Keratinocyte (primary cell): Measurements from ENCODE around the gene GNAL. TPM values are rescaled to one million over a fixed set of nuclear protein-coding genes. Genes with fewer than 3 reads are reported as not detected.

Experiments
- DNase-seq: peaks from one replicate; pipeline ENCODE4 v3.0.0-alpha.2; 2011; ENCODE audit warnings: low read depth, missing footprints, low spot score
- FAIRE-seq: peaks from 2 replicates; lab custom pipeline; 2011; peaks lifted over from hg19 to GRCh38; lab: Jason Lieb, UNC
- H2AFZ ChIP-seq: 2 replicates; pipeline ENCODE4 v1.6.0; 2012; ENCODE audit warnings: low read length, control low read depth, inconsistent platforms; ENCODE audit not compliant: control insufficient read depth
- H3K27ac ChIP-seq: 2 replicates; pipeline ENCODE4 v1.5.1; 2011; ENCODE audit warnings: low read length; ENCODE audit not compliant: control insufficient read depth, insufficient read depth
- H3K27me3 ChIP-seq: 3 replicates; pipeline ENCODE4 v1.6.0; 2011; ENCODE audit warnings: low read length; ENCODE audit not compliant: control insufficient read depth, insufficient read depth; ENCODE audit errors: extremely low read depth
- H3K36me3 ChIP-seq, 2 experiments: 2 replicates in 1 of 2; 3 replicates in 1 of 2; pipeline ENCODE4 v1.5.1; 2011; ENCODE audit warnings: low read length in 2 of 2, mild to moderate bottlenecking in 1 of 2; ENCODE audit not compliant: control insufficient read depth in 2 of 2, insufficient read depth in 2 of 2; ENCODE audit errors: extremely low read depth in 1 of 2
- H3K4me1 ChIP-seq: 3 replicates; pipeline ENCODE4 v1.5.1; 2011; ENCODE audit warnings: low read length; ENCODE audit not compliant: control insufficient read depth, insufficient read depth; ENCODE audit errors: extremely low read depth
- H3K4me2 ChIP-seq: 3 replicates; pipeline ENCODE4 v1.6.0; 2011; ENCODE audit warnings: low read depth, low read length; ENCODE audit not compliant: control insufficient read depth, insufficient read depth; ENCODE audit errors: extremely low read depth
- H3K4me3 ChIP-seq, 3 experiments: fragments of 200-600 bp in 1 of 3; sonication (generic) in 1 of 3; 2 replicates in 2 of 3; 3 replicates in 1 of 3; pipeline ENCODE4 v1.5.1; 2011 to 2016; ENCODE audit warnings: low read length in 3 of 3, mild to moderate bottlenecking in 3 of 3, control low read depth in 2 of 3, inconsistent platforms in 1 of 3, low read depth in 1 of 3, mixed read lengths in 1 of 3, mixed run types in 1 of 3, moderate library complexity in 1 of 3; ENCODE audit not compliant: control insufficient read depth in 2 of 3, insufficient read depth in 2 of 3; ENCODE audit errors: extremely low read depth in 1 of 3
- H3K79me2 ChIP-seq: 2 replicates; pipeline ENCODE4 v1.6.0; 2012; ENCODE audit warnings: low read length; ENCODE audit not compliant: control insufficient read depth, insufficient read depth
- H3K9ac ChIP-seq: 3 replicates; pipeline ENCODE4 v1.6.0; 2011; ENCODE audit warnings: low read length; ENCODE audit not compliant: control insufficient read depth, insufficient read depth; ENCODE audit errors: extremely low read depth
- H3K9me1 ChIP-seq: 3 replicates; pipeline ENCODE4 v1.6.0; 2011; ENCODE audit warnings: low read length; ENCODE audit not compliant: control insufficient read depth, insufficient read depth; ENCODE audit errors: extremely low read depth
- H3K9me3 ChIP-seq: 2 replicates; pipeline ENCODE4 v1.5.1; 2012; ENCODE audit warnings: low read depth, low read length; ENCODE audit not compliant: control insufficient read depth
- H4K20me1 ChIP-seq: 3 replicates; pipeline ENCODE4 v1.6.0; 2011; ENCODE audit warnings: low read length; ENCODE audit not compliant: control insufficient read depth, insufficient read depth; ENCODE audit errors: extremely low read depth
- CTCF ChIP-seq, 3 experiments: IDR thresholded peaks in 1 of 3; conservative IDR thresholded peaks in 1 of 3; optimal IDR thresholded peaks in 1 of 3; 2 replicates in 2 of 3; 3 replicates in 1 of 3; pipeline versions ENCODE3 to v1.5.1; 2011; ENCODE audit warnings: low read length in 3 of 3, mild to moderate bottlenecking in 3 of 3, moderate library complexity in 2 of 3, control low read depth in 1 of 3, inconsistent platforms in 1 of 3; ENCODE audit not compliant: insufficient read depth in 2 of 3; ENCODE audit errors: extremely low read depth in 1 of 3
- EZH2 ChIP-seq: IDR thresholded peaks from one replicate; pipeline ENCODE4 v1.6.1; 2012; ENCODE audit warnings: inconsistent platforms, mild to moderate bottlenecking, low read length, moderate library complexity
- dilution Hi-C: fragments of 300-500 bp; cut with MboI; formaldehyde crosslinking; loops from one replicate; pipeline ENCODE4 v1.7.0; 2020; ENCODE audit warnings: low sequenced_read_pairs; ENCODE audit not compliant: extremely low pct_ligation_motif_present
- polyA plus RNA-seq, 5 experiments: library from polyadenylated mRNA; depleted of rRNA in 3 of 5; stranded (reverse) in 3 of 5; stranded (forward) in 1 of 5; unstranded in 1 of 5; fragments of >200 nt; gene quantifications; 1 replicate in 1 of 5; 2 replicates in 3 of 5; 3 replicates in 1 of 5; pipeline versions ENCODE4 v1.2.1 to v1.2.3, GENCODE V29; 2011 to 2012; ENCODE audit warnings: missing spikeins in 2 of 5, low read depth in 1 of 5, low replicate concordance in 1 of 5

Gene GNAL
- polyA plus RNA-seq, 1 donor (not counting 4 experiments of a cell fraction or from before 2014, with no cell fraction given), result 30.0 TPM

DNA sequence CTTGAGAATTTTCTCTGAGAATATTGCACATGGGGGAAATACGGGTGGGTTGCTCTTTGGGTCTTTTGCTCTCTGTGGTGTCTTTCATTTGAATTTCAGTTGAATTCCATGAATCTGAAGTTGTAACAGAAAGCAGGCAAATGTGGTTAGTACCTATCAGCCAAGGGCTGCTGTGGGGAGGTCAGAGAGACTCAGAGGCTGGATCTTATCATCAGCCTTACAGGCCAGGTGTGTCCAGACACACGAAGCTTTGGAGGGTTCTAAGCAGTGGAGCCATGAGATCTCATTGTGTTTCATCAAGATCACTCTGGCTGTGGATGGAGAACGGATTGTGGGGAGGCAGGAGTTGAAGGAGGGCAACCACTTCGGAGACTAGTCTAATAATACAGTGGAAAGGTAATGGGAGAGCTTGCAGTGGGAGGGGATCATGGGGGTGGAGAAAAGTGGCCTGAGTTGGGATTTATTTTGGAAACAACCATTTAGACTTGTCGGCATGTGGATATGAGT is 68.1 kb downstream of the GNAL start:
- TF ChIP-seq EZH2 (no peak), CTCF (optimal IDR thresholded peaks at IDR 0.05 in 1 of 3, IDR thresholded peaks at IDR 0.05 in 1 of 3, conservative IDR thresholded peaks at IDR 0.05 in 1 of 3; ENCODE audit: extremely low read depth in 1 of 3, insufficient read depth in 2 of 3, low read length in 3 of 3) (no peak)
- FAIRE-seq, result no peak
- DNase-seq, result no peak

DNA sequence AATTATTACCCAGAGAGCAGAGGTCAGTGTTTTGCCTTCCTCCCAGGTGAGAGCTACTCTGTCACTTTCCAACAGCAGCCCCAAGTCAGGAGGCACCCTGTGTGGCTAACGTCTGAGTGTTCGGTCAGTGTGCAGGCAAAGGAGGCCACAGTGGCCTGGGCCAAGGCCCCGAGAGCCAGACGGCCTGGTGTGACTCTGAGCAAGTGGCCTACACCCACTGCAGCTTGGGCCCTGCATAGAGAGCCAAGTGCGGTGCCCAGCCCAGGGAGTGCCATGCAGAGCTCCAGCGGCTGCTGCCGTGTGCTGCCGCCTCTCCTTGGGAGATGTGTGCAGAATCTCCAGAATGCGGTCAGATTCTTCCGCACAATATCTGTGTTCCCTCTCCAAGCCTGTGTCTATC is 70.4 kb downstream of the GNAL start:
- dilution Hi-C loops, result no loop called here
- Histone ChIP-seq H3K9me3 (no peaks in the 10 kb centered on the region), H3K27ac (no peak overlapping the region), H3K4me1 (no peaks in the 10 kb centered on the region), H4K20me1 (no peaks in the 10 kb centered on the region), H3K79me2 (no peaks in the 10 kb centered on the region), H3K4me3 (no peak overlapping the region), H3K4me2 (no peak overlapping the region), H3K36me3 (no peaks in the 10 kb centered on the region), H3K9ac (no peak overlapping the region), H3K27me3 (no peaks in the 10 kb centered on the region), H2AFZ (no peak overlapping the region), H3K9me1 (no peaks in the 10 kb centered on the region)
- TF ChIP-seq CTCF (optimal IDR thresholded peaks at IDR 0.05 in 1 of 3, IDR thresholded peaks at IDR 0.05 in 1 of 3, conservative IDR thresholded peaks at IDR 0.05 in 1 of 3; ENCODE audit: extremely low read depth in 1 of 3, insufficient read depth in 2 of 3, low read length in 3 of 3), result no peak
- TF ChIP-seq EZH2, result no peak
- DNase-seq (no peak), FAIRE-seq (no peak)

More for the DNA sequence above, 68.1 kb downstream of the GNAL start:
- dilution Hi-C loops, result no loop called here
- no peak overlapping the region for H3K4me3 ChIP-seq
- H3K27me3 ChIP-seq, result peaks cover 7% of the 10 kb centered on the region
- H3K9me1 ChIP-seq, result no peaks in the 10 kb centered on the region
- no peak overlapping the region for H3K4me2 ChIP-seq
- no peak overlapping the region for H2AFZ ChIP-seq
- H4K20me1 ChIP-seq, result no peaks in the 10 kb centered on the region
- no peaks in the 10 kb centered on the region for H3K9me3 ChIP-seq
- no peaks in the 10 kb centered on the region for H3K36me3 ChIP-seq
- no peak overlapping the region for H3K27ac ChIP-seq
- no peak overlapping the region for H3K9ac ChIP-seq
- H3K79me2 ChIP-seq, result no peaks in the 10 kb centered on the region
- no peaks in the 10 kb centered on the region for H3K4me1 ChIP-seq
